ENCODE measurements around the gene AGR2.
"Not testable (repeated sequence)": the region's sequence is repeated elsewhere in the genome, so short reads cannot be mapped to it uniquely, and the experiment has no call there.

The AGR2 gene

DNA sequence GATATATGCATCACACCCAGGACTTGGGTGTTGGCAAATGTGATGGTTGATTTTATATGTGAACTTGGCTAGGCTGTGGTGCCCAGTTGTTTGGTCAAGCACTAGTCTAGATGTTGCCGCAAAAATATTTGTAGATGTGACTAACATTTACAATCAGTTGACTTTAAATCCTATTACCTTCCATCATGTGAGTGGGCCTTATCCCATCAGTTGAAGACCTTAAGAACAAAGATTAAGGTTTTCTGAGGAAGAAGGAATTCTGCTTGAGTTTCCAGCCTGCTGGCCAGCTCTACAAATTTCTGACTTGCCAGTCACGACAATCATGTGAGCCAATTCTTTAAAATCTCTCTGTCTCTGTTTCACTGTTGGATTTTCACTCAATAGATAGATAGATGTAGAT lies 30.9 kb downstream of the AGR2 start:
- no peak for DNase-seq (ENCODE audit: low read depth)

DNA sequence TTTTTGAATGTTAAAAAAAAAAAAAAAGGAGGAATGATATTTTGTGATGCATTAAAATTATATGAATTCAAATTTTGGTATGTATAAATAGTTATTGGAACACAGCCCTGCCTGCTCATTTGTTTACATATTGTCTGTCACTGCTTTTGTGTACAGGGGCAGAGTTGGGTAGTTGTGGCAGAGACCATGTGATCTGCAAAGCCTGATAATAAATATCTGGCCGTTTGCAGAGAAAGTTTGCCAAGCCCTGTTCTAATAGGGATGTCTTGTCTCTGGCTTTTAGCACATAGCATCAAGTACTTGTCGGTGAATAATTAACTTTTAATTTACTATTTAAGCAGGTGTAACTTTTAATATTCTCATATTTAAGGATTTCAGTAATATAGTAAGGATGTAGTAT lies 31.5 kb downstream of the AGR2 start:
- no peak for DNase-seq (ENCODE audit: low read depth)

DNA sequence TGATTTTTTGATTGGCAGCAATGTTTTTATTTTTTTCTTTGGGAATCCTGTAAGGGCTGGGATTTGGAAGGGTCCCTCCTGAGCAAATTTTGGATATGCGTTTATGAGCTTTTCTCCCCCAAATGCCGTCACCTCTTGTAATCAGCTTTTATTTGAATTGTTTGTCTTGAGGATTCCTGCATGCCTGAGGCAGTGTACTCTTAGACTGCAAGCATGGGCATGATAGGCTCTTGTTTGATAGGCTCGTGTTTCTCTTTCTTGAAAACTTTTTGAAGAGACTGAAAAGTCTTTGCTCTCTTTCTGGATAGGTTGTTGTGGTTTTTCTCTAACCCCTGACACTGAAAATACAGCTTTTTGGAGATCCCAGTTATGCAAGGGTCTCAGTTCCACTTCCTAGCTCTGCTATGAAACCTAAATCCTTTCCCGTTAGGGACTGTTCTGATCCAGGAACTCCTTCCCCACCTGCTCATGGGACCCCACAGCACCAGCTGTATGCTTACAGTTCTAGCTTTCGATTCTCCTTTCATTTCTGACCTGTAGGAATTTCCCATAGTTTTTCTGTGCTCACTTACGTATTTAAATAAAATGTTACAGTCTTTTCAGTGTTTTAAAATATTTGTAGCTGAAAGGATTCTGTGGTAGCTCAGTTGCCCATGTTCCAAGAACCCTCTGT lies 34.0 kb downstream of the AGR2 start:
- DNase-seq (ENCODE audit: low read depth), result no peak

DNA sequence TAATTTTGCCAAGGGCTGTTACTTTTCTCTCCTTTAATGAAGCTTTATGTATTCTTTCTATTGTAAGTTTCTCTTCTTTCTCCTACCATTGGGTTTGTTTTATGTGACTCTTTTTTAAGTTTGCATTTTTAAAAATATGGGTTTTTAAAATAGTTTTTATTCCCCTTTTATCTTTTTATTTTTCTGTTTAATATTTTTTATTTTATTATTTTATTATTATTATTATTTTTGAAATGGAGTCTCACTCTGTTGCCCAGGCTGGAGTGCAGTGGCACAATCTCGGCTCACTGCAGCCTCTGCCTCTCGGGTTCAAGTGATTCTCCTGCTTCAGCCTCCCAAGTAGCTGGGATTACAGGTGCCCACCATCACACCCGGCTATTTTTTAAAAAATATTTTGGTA lies 34.8 kb downstream of the AGR2 start:
- not testable (repeated sequence) for DNase-seq (ENCODE audit: low read depth)

DNA sequence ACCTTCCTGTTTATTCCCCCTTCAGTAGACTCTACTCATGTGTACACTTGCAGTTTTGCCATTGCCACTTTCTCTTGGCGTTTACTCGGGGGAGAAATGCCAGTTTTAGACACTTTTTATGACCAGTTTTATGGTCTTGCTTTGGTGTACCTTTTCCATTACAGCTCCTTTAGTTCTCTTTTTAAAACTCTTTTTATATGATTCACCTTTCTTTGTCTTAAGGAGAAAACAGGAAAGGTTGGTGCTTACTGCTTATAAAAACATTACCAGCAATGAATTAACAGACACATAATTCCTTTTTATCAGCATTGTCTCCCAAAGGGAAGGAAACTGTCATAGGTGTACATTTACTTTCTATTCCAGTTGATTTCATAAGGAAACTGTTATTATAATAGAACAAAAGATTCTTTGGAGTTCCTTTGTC lies 39.4 kb downstream of the AGR2 start:
- no peak for DNase-seq (ENCODE audit: low read depth)

DNA sequence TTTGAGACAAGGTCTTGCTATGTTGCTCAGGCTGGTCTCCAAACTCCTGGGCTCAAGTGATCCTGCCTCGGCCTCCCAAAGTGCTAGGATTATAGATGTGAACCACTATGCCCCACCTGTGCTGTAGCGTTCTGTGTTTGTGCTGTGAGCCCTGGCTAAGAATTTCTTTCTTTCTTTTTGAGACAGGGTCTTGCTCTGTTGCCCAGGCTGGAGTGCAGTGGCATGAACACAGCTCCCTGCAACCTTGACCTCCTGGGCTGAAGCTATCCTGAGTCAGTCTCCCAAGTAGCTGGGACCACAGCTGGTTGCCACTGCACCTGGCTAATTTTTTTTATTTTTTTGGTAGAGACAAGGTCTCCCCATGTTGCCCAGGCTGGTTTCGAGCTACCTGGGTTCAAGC lies 39.9 kb downstream of the AGR2 start:
- no peak for DNase-seq (ENCODE audit: low read depth)

DNA sequence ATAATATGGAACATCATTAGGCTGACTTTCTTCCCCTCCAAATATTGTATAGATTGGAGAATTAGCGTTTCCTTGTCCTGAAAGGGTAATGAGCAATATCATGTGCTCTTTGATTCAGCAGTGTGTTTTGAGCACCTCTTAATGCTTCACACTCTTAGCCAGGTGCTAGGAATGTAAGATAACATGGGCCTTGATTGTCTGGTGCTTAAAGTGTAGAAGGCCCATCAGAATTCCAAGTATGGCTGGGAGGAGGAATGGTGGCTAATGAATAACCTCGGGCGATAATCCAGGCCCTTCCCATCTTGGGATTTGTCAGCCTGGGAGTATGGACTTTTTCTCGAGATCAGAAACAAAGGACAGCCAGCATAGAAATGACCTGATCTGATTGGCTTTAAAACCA lies 42.6 kb downstream of the AGR2 start:
- no peak for DNase-seq (ENCODE audit: low read depth)

DNA sequence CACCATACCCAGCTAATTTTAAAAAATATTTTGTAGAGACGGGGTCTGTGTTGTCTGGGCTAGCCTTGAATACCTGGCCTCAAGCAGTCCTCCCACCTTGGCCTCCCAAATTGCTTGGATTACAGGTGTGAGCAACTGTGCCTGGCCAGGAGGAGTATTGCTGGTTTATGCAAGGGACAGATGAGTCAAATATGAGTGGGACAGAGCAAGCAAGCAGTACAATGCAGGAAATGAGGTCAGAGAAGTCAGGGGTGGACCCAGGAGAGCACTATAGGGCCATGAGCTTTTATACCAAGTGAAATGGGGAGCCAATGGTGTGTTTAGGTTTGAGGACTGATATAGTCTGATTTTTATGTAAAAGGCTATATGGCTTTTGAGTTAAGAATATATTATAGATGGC lies 45.0 kb downstream of the AGR2 start:
- no peak for DNase-seq (ENCODE audit: low read depth)

DNA sequence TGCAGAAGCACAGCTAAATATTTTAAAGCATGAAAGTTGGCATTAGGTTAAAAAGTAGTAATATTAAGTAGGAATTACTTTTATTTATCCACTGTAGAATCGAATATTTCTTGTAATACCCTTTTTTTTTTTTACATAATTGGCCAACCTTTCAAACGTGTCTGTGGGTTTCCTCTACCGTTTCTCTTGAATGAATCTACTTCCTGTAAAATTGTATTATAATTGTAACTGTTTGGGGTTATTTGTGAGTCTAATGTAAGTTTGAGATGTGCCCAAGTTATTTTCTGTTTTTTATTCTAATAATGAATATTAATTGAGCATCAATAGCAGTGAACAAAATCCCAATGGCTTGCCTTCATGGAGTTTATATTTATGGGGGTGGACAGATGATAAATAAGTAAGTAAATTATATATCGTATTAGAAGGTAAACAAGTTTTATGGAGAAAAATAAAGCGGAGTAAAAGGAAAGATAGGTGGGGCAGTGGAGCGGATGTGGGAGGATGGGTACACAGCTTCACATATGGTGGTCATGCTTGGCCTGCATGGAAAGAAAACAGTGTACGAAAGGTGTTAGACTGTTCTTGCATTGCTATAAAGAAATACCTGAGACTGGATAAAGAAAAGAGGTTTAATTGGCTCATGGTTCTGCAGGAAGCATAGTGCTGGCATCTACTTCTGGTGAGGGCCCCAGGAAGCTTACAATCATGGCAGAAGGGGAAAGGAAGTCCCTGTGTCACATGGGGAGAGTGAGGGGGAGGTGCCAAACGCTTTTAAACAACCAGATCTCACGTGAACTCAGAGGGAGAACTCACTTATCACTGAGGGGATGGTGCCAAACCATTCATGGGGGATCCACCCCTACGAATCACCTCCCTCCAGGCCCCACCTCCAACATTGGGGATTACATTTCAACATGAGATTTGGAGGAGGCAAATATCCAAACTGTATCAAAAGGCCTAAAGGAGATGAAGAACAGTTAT lies 45.9 kb downstream of the AGR2 start:
- no peak for DNase-seq (ENCODE audit: low read depth)

DNA sequence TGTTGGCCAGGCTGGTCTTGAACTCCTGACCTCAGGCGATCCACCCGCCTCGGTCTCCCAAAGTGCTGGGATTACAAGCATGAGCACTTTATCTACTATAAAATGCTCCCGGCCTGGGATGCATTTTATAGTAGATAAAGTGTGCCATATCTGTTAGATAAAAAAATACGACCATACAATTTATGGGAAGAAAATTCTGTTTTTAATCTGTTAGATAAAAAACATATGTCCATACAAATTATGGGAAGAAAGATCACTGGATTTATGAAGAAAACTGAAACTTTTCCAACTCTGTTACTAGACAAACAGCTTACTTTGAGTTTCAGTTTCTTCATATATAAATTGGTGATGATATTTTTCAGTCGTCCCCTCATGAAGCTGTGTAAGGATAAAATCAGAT lies 46.8 kb downstream of the AGR2 start:
- no peak for DNase-seq (ENCODE audit: low read depth)

DNA sequence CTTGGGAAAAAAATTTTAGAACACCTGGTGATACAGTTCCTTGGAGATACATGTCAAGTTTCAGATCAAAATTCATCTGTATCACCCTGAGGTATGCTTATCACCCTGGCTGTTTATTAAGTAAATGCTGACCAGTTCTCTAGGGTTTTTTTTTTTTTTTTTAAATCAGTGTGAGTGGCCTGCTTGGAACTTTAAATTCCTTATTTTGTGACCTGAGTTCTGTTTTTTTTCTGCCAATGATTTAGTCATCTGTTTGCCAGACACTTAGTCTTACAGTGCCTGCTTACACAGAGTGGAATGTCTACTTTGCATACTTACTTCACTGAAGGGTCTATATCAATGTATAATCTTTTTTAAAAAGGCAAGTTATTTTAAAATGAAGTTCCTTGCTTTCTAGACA lies 49.4 kb downstream of the AGR2 start:
- DNase-seq (ENCODE audit: low read depth), result no peak

DNA sequence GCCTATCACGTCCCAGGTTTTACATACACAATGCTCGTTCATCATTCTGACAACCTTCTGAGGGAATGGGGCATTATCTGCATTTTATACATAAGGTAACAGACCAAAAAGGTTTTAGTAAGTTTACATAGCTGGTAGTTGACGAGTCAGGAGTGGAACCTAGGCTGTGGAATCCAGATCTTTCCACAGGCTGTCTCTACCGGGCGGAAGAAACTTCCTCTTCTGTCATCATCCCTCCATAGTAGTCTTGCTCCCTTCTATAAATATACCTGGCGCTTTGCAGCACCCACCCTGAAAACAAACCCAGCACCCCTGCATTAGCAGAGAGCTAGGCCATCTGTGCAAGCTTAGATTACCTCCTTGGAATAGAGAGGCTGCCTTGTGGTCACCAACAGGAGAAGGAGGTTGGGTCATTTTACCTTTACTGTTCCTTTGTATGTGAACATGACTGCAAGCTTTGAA lies 49.9 kb downstream of the AGR2 start:
- no peak for DNase-seq (ENCODE audit: low read depth)

DNA sequence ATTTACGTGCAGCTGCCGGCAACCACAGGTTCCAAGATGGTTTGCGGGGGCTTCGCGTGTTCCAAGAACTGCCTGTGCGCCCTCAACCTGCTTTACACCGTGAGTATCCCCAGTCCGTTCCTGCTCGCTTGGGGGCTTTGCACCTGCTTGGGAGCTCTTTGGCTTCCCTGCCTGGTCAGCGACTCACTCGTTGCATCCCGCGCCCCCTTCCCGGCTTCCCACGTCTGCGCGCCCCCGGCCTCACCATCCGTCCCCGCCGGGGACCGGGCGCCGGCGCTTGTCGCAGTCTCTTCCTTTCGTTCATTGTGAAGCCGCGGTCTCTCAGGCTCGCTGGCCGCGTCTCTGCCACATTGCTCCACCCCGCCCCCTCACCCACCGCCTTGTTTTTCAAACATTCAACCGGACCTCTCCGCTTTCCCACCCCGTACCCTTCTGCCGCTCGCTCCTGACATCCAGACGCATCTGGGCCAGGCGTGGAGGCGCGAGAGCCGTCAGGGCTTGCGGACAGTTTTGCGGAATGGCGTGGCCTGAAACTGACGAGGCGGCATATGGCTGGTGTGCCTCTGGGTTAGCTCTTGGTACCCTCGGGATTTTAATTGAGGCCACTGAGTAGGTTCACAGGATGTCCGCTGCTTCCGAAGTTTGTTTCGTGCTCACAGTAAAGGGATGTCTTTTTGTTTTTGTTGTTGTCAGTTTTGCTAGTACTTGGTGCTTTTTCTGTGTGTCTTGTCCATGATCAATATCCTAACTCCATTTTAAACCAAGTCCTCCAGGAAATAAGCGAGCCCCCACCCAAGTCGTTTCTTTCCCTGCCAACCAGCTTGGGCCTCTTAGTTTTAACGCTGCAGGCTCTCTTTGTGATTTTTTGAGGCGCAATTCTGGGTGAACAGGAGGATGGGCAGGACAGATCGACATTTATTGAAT lies 50.6 kb downstream of the AGR2 start:
- no peak for DNase-seq (ENCODE audit: low read depth)

DNA sequence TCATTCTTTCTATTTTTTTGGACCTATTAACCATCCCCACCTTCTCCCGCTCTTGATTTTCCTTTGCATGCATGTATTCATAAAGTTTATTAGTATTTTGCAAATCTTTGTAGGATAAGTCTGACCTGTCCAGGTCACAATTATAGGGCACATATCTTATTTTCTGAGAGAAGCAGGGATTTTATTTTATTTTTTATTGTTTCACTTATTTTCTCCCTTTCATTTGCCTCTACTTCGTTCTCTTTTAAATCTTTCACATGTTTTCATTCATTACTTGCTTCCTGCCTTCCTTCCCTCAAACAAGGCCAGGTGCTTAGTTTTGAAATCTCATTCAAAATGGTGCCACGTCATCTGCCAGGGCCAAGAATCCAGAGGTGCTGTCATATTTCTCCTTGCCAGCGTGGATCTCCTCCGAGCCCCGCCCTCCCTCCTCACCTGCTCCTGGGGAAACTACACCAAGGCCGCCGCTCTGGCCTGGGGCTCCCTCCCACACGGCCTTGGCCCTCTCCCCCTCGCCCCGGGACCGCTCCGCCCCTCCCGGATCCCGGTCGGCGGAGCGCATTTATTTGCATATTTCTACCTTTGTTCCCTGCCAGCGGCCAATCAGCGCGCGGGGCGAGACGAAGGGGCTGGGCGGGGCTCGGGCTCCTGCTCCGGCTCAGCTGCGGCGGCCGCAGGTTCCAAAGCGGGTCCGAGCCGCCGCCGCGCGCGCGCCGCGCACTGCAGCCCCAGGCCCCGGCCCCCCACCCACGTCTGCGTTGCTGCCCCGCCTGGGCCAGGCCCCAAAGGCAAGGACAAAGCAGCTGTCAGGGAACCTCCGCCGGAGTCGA lies 51.5 kb downstream of the AGR2 start, which contains the start of gene TSPAN13:
Gene TSPAN13, plus strand, starts transcription at position 654 of the 830 bp plus-strand sequence. CDS start 213 bp downstream, outside the sequence.
- DNase-seq (ENCODE audit: low read depth), result no peak

DNA sequence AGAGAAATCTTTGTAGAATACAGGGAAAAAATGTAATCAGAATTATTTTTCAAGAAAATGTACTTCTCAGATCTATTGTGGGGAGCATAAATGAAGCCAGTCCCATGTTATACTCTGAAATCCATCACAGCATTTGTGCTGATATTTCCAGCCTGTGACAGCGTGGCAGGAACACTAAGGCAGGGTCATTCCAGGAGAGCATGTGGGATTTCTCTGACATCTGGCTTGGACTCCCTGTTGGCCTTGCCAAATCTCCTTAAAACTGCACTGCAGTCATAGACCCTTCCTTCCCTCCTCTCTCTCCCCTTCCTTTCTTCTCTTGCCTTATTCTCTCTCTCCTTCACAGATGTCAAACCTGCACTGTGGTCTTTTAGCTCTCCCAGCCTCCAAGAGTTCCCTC lies 57.7 kb downstream of the AGR2 start:
- no peak for DNase-seq (ENCODE audit: low read depth)

DNA sequence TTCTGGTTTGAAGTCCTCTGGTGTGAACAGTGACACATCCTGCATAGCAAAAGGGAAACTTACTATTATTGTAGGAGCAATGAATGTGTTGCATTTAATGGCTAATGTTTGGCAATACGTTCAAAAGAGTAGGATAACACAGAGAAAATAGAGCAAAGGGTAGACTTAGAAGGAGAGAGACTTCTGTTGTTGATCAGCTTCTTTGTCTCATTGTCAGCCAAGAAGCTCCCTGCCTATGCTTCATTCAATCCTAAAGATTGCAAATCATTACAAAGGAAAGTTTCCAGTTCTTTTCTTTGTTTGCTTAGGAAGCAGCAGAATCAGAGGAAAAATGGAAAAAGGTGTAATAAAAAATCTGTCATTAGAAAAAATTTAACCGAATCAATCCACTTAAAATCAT lies 59.2 kb downstream of the AGR2 start:
- no peak for DNase-seq (ENCODE audit: low read depth)

DNA sequence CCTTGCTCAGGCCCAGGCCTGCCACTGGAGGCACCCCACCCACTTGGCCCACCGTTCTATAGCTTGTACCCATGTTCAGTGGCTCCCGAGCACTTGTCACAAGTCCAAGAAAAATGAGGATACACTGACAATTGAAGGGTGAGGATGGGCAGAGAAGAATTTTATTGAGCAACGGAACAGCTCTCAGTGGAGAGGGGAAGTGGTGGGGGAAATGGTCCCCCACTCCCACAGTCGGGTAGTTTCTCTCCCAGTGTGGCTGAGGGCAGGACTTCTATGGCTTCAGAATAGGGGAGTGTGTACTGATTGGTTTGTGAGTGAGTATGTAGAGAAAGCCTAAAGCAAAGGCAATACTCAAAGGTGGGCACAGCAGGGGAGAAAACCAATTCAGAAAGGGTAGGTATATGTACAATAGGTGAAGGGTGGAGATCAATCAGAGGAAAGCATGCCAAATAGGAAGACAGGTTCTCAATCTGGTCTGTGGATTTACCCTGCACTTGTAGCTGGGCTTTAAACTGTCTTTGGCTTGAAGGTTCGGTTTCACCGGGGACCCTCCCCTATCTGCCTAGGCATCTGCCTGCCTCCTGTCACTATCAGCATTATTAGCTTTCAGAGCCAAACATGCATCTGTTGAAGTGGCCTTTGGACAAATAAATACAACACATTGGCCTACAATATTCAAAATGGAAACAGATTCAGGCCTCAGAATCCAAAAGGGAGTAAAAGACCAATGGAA lies 60.1 kb downstream of the AGR2 start:
- DNase-seq (ENCODE audit: low read depth), result no peak

DNA sequence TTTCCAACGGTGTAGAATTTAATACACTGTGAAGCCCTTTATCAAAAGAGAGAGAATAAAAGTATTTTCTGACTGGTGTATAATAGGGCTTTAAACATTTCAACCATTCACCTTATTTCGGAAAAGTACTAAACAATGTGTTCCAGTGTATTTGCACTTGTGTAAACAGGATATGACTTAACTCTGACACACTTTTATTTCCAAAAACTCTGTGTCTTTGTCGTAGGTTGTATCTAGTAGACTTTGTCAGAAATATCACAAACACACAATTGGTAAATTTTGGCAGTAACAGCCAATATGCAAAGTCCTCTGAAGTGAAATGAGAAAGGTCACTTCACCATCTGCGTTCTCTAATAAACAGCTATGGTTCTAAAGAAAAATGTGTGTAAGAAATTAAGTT lies 61.6 kb downstream of the AGR2 start:
- DNase-seq (ENCODE audit: low read depth), result no peak

DNA sequence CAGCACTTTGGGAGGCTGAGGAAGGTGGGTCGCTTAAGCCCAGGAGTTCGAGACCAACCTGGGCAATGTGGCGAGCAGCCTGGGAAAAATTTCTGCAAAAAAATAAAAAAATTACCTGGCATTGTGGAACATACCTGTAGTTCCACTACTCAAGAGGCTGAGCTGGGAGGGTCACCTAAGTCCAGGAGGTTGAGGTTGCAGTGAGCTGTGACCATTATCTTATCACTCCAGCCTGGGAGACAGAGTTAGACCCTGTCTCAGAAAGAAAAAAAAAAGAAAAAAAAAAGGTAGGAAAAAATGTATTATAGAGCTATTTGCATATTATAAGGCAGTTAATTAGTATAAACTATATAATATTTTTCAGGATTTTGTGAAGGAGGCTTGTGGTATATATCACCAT lies 62.3 kb downstream of the AGR2 start:
- no peak for DNase-seq (ENCODE audit: low read depth)

Measured in GM04504 (cell line).